Measurements from ENCODE around the gene ZNF280A.

The ZNF280A gene

GRCh38 chr22:22553141-22553540, 33.1 kb upstream of the ZNF280A start:
- Mint-ChIP-seq H3K27me3 (ENCODE audit: low read depth) (peaks cover 32% of the 10 kb centered on the region), H3K27ac (no peak overlapping the region), H3K4me3 (no peak overlapping the region), H3K9me3 (no peaks in the 10 kb centered on the region), H3K36me3 (ENCODE audit: low read depth) (no peaks in the 10 kb centered on the region), H3K4me1 (no peaks in the 10 kb centered on the region)
- TF ChIP-seq, protein P1, sequence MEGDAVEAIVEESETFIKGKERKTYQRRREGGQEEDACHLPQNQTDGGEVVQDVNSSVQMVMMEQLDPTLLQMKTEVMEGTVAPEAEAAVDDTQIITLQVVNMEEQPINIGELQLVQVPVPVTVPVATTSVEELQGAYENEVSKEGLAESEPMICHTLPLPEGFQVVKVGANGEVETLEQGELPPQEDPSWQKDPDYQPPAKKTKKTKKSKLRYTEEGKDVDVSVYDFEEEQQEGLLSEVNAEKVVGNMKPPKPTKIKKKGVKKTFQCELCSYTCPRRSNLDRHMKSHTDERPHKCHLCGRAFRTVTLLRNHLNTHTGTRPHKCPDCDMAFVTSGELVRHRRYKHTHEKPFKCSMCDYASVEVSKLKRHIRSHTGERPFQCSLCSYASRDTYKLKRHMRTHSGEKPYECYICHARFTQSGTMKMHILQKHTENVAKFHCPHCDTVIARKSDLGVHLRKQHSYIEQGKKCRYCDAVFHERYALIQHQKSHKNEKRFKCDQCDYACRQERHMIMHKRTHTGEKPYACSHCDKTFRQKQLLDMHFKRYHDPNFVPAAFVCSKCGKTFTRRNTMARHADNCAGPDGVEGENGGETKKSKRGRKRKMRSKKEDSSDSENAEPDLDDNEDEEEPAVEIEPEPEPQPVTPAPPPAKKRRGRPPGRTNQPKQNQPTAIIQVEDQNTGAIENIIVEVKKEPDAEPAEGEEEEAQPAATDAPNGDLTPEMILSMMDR (IDR thresholded peaks at IDR 0.05; ENCODE audit: unreplicated experiment in 3 of 3) = no peak

DNA sequence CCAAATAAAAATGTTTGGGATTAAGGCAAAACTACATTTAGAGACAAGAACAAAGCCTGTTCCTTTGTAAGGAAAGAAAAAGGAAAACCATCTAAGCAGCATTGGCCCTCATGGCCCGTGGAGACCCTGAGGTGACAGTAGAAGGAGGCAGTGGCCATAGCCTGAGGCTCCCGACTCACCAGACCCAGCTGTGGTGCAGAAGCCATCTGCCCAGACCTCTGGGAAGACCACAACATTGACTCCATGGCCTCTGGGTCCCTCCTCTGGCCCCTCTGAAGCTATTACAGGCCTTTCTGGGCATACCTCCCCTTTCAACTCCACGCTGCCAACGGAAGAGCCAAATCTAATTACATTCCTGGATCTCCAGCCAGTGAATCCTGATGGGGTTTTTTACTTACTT, 32.6 kb upstream of the ZNF280A start:
- H3K27me3 Mint-ChIP-seq (ENCODE audit: low read depth) = peaks cover 37% of the 10 kb centered on the region
- H3K4me1 Mint-ChIP-seq = no peaks in the 10 kb centered on the region
- H3K27ac Mint-ChIP-seq = no peak overlapping the region
- H3K9me3 Mint-ChIP-seq = no peaks in the 10 kb centered on the region
- no peak overlapping the region for H3K4me3 Mint-ChIP-seq
- H3K36me3 Mint-ChIP-seq (ENCODE audit: low read depth) = no peaks in the 10 kb centered on the region
- TF ChIP-seq, protein P1 (IDR thresholded peaks at IDR 0.05; ENCODE audit: unreplicated experiment in 3 of 3) = no peak

DNA sequence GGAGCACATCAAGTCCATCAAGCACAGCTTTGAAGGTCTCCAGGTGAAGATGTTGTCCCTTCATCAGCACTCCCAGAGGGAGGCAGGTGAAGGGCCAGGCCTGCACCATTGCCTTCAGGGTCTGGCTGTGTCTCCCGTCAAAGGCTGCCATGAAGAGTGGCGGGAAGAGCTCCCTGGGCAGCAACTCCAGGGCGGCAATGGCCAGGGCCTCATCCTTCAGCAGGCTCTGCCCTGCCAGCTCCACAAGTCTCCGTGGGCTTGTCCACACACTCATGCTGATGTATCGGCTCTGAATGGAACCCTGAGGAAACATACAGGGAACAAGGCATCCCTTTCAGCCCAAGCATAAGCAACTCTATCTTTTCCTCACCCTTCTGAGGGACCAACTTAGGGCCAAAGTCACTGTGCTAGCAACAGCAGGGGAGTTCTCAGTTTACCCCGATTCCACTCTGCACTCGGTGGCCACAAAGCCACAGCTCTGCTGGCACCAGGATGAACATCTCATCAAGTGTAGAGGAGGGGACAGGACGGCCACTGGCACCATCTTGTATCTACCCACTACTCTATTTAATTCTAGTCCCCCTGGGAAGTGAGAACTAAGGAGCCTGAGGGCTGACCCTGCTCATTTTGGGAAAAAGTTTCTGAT, 30.8 kb upstream of the ZNF280A start:
- peaks cover 39% of the 10 kb centered on the region for H3K27me3 Mint-ChIP-seq (ENCODE audit: low read depth)
- H3K27ac Mint-ChIP-seq = no peak overlapping the region
- H3K9me3 Mint-ChIP-seq = no peaks in the 10 kb centered on the region

GRCh38 chr22:22548910-22549309, 28.8 kb upstream of the ZNF280A start:
- Mint-ChIP-seq H3K9me3 (no peaks in the 10 kb centered on the region), H3K27ac (no peak overlapping the region), H3K27me3 (ENCODE audit: low read depth) (peaks cover 35% of the 10 kb centered on the region), H3K4me3 (no peak overlapping the region), H3K36me3 (ENCODE audit: low read depth) (no peaks in the 10 kb centered on the region), H3K4me1 (no peaks in the 10 kb centered on the region)
- TF ChIP-seq, protein P1 (IDR thresholded peaks at IDR 0.05; ENCODE audit: unreplicated experiment in 3 of 3) = no peak

More for the DNA sequence above, 30.8 kb upstream of the ZNF280A start:
- no peaks in the 10 kb centered on the region for H3K4me1 Mint-ChIP-seq
- TF ChIP-seq, protein P1 (IDR thresholded peaks at IDR 0.05; ENCODE audit: unreplicated experiment in 3 of 3) = no peak
- H3K36me3 Mint-ChIP-seq (ENCODE audit: low read depth) = no peaks in the 10 kb centered on the region
- H3K4me3 Mint-ChIP-seq = no peak overlapping the region

DNA sequence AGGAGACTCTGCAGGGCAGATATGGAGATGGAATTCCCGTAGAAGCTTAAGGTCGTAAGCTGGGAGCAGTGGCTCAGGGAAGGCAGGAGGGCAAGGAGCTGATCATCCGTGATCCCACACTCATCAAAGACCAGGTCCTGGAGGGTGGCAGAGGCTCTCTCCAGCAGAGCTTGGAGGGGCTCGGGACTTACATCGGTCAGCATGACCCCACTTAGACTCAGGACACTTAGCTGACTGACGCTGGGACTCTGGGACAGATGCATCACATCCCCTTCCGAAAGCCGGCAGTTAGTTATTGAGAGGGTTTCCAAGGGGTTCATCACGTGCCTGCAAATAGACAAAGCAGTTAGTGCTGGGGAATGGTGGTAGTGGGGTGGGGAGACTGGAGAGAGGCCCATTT, 28.2 kb upstream of the ZNF280A start:
- Mint-ChIP-seq H3K9me3 (no peaks in the 10 kb centered on the region), H3K4me1 (no peaks in the 10 kb centered on the region), H3K4me3 (no peak overlapping the region), H3K36me3 (ENCODE audit: low read depth) (no peaks in the 10 kb centered on the region), H3K27me3 (ENCODE audit: low read depth) (peaks cover 35% of the 10 kb centered on the region), H3K27ac (no peak overlapping the region)
- TF ChIP-seq, protein P1 (IDR thresholded peaks at IDR 0.05; ENCODE audit: unreplicated experiment in 3 of 3) = no peak

- TF ChIP-seq, protein P1 (IDR thresholded peaks at IDR 0.05; ENCODE audit: unreplicated experiment in 3 of 3) = no peak
- H3K27ac Mint-ChIP-seq = no peak overlapping the region
- no peaks in the 10 kb centered on the region for H3K4me1 Mint-ChIP-seq
- no peak overlapping the region for H3K4me3 Mint-ChIP-seq
- peaks cover 35% of the 10 kb centered on the region for H3K27me3 Mint-ChIP-seq (ENCODE audit: low read depth)
- no peaks in the 10 kb centered on the region for H3K36me3 Mint-ChIP-seq (ENCODE audit: low read depth)
- H3K9me3 Mint-ChIP-seq = no peaks in the 10 kb centered on the region
These were observed 27.7 kb upstream of the ZNF280A start for GRCh38 chr22:22547692-22548300.

All from nephron (organoid).